Measurements from ENCODE around the gene PLXNA4. TPM values are rescaled to one million over a fixed set of nuclear protein-coding genes. Genes with fewer than 3 reads are reported as not detected.

Gene PLXNA4
- polyA plus RNA-seq, 2 of the 4 experiments (the other 2 are of a cell fraction) = 0.12 to 0.34 TPM

DNA sequence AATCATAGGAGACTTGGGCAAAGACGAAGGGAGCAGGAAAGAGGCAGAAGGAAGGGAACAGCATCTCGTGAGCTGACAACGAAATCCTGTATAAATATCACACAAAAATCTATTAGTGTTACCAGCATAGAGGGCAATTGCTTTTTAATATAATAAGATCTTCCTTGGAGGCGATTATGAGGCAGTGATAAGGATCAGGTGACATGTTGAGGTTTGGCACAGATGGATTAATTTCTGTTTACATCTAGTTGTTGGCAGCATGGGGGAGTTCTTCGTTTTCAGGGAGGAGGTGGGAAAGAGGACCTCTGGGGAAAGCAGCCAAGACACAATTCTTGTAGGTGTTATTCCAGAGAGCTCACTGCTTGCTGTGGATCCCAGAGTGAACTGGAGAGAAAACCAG lies 163.8 kb downstream of the PLXNA4 start:
- H3K4me2 ChIP-seq = no peak overlapping the region
- no peaks in the 10 kb centered on the region for H3K9me3 ChIP-seq
- WGBS (ENCODE audit: missing lambda C conversion rate) = 22% methylated on average over 5 of the region's 5 CpGs
- H3K27ac ChIP-seq = no peak overlapping the region
- DNase-seq (ENCODE audit: low read depth in 1 of 2, low spot score in 1 of 2) (no peak), ATAC-seq (no peak), FAIRE-seq (no peak)
- TF ChIP-seq NR3C1 (IDR thresholded peaks at IDR 0.05) = no peak
- TF ChIP-seq E2F6 (IDR thresholded peaks at IDR 0.05; ENCODE audit: borderline replicate concordance, low read depth) = no peak
- ChIA-PET CTCF (interaction anchor here (0.6 to 0.7 kb wide), 2 partner anchors 43 to 368 kb away, joined by 3 read pairs; no protein-coding TSS in a partner anchor), POLR2A (no interaction called here)
- H3K4me1 ChIP-seq = no peaks in the 10 kb centered on the region
- H3K4me3 ChIP-seq = no peak overlapping the region

DNA sequence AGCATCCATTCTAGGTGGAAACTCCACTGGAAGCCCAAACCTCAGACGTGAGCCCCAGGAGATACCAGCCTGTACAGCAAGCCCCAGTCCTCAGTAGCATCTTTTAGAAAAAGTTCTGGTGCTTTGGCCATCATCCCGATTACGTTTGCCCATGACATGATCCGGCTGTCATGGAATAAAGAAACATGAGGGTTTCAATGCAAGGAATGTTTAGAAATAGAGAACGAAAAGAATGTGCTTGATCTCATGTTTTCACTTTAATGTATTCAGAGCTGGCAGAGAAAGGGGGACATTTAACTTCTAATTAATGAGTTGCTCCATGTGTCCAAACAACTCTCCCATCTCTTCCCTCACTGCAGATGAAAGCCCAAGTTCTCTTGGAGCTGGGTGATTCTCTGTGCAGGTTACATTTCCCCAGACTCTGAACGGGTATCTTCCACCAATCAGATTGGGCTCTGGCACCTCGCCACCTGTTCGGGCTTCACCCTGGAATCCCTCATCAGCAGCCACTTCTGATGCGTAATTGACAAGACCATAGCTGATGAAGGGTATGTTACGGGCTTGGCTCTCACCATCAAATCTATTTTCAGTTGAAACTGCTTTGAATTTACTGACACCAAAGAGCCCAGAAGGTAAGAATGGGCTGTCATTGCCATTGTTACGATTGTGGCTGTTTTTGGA lies 165.3 kb downstream of the PLXNA4 start:
- WGBS (ENCODE audit: missing lambda C conversion rate) = 52% methylated on average over 11 of the region's 11 CpGs
- FAIRE-seq (no peak), DNase-seq (ENCODE audit: low read depth in 1 of 2, low spot score in 1 of 2) (no peak), ATAC-seq (no peak)
- no peak overlapping the region for H3K4me3 ChIP-seq
- CTCF ChIA-PET = interaction anchor here (0.7 to 1.1 kb wide), 3 partner anchors 93 to 170 kb away, joined by 3 to 4 read pairs (median 3); no protein-coding TSS in a partner anchor
- TF ChIP-seq FOXS1 (CRISPR knock-in tag; IDR thresholded peaks at IDR 0.05) (no peak), EP300 (IDR thresholded peaks at IDR 0.05) (no peak), NPAS2 (CRISPR knock-in tag; IDR thresholded peaks at IDR 0.05; ENCODE audit: borderline replicate concordance) (no peak), EHMT2 (IDR thresholded peaks at IDR 0.05; ENCODE audit: low read depth) (no peak), ZNF302 (CRISPR knock-in tag; IDR thresholded peaks at IDR 0.05) (no peak), RAD21 (conservative IDR thresholded peaks at IDR 0.05 in 1 of 2, IDR thresholded peaks at IDR 0.05 in 1 of 2) (no peak), TP53 (CRISPR knock-in tag; IDR thresholded peaks at IDR 0.05) (no peak), SREBF2 (IDR thresholded peaks at IDR 0.05) (no peak), FOSB (CRISPR knock-in tag; IDR thresholded peaks at IDR 0.05) (no peak), POLR2AphosphoS2 (conservative IDR thresholded peaks at IDR 0.05; ENCODE audit: low read length) (no peak), HOXB13 (CRISPR knock-in tag; IDR thresholded peaks at IDR 0.05; ENCODE audit: low read depth) (no peak), SMC3 (IDR thresholded peaks at IDR 0.05) (no peak), EHF (CRISPR knock-in tag; IDR thresholded peaks at IDR 0.05) (no peak), ZFP36 (IDR thresholded peaks at IDR 0.05; ENCODE audit: borderline replicate concordance, partially characterized antibody) (no peak), JUNB (IDR thresholded peaks at IDR 0.05) (no peak), NFE2L2 (conservative IDR thresholded peaks at IDR 0.05; ENCODE audit: low read length) (no peak)
- TF ChIP-seq, protein P1, sequence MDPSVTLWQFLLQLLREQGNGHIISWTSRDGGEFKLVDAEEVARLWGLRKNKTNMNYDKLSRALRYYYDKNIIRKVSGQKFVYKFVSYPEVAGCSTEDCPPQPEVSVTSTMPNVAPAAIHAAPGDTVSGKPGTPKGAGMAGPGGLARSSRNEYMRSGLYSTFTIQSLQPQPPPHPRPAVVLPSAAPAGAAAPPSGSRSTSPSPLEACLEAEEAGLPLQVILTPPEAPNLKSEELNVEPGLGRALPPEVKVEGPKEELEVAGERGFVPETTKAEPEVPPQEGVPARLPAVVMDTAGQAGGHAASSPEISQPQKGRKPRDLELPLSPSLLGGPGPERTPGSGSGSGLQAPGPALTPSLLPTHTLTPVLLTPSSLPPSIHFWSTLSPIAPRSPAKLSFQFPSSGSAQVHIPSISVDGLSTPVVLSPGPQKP (IDR thresholded peaks at IDR 0.05; ENCODE audit: low read depth, low read length) = no peak
- TF ChIP-seq, protein P2, sequence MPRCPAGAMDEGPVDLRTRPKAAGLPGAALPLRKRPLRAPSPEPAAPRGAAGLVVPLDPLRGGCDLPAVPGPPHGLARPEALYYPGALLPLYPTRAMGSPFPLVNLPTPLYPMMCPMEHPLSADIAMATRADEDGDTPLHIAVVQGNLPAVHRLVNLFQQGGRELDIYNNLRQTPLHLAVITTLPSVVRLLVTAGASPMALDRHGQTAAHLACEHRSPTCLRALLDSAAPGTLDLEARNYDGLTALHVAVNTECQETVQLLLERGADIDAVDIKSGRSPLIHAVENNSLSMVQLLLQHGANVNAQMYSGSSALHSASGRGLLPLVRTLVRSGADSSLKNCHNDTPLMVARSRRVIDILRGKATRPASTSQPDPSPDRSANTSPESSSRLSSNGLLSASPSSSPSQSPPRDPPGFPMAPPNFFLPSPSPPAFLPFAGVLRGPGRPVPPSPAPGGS (IDR thresholded peaks at IDR 0.05) = no peak
- TF ChIP-seq, protein P3, sequence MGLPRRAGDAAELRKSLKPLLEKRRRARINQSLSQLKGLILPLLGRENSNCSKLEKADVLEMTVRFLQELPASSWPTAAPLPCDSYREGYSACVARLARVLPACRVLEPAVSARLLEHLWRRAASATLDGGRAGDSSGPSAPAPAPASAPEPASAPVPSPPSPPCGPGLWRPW (IDR thresholded peaks at IDR 0.05) = no peak
- H3K27ac ChIP-seq = no peak overlapping the region
- no peaks in the 10 kb centered on the region for H3K9me3 ChIP-seq
- no peaks in the 10 kb centered on the region for H3K4me1 ChIP-seq
- POLR2A ChIA-PET = no interaction called here
- H3K4me2 ChIP-seq = no peak overlapping the region

- H3K27ac ChIP-seq = no peak overlapping the region
- DNase-seq (ENCODE audit: low read depth in 1 of 2, low spot score in 1 of 2) = no peak
- WGBS (ENCODE audit: missing lambda C conversion rate) = 18% methylated on average over 7 of the region's 7 CpGs
- ATAC-seq = peak in 1 of 2 experiments; percentile 9; a peak in 1 of 6 replicates
- POLR2A ChIA-PET = no interaction called here
- H3K4me2 ChIP-seq = no peak overlapping the region
- no peaks in the 10 kb centered on the region for H3K4me1 ChIP-seq
- TF ChIP-seq RCOR1 (IDR thresholded peaks at IDR 0.05; ENCODE audit: low read depth, low read length) (no peak), MYC (IDR thresholded peaks at IDR 0.05; ENCODE audit: borderline replicate concordance, low read length) (no peak)
- H3K4me3 ChIP-seq = no peak overlapping the region
- FAIRE-seq = no peak
- CTCF ChIA-PET = interaction anchor here (0.8 to 1.1 kb wide), 2 partner anchors 92 to 170 kb away, joined by 3 read pairs; no protein-coding TSS in a partner anchor
- no peaks in the 10 kb centered on the region for H3K9me3 ChIP-seq
Measured at GRCh38 chr7:132410385-132410784, 165.9 kb downstream of the PLXNA4 start.

All from A549 (cell line).